Hematopoietic multipotent progenitor cell treated with erythropoietin and hydrocortisone succinate and interleukin-3 and kit ligand, for 15 days (in vitro differentiated cells): ENCODE results near the gene MAP7D3.
"Not testable (repeated sequence)": the region's sequence is repeated elsewhere in the genome, so short reads cannot be mapped to it uniquely, and the experiment has no call there.

Experiments
- DNase-seq: peaks from one replicate; pipeline ENCODE4 v3.0.0-alpha.2; 2015; ENCODE audit warnings: low spot score

The MAP7D3 gene, protein sequence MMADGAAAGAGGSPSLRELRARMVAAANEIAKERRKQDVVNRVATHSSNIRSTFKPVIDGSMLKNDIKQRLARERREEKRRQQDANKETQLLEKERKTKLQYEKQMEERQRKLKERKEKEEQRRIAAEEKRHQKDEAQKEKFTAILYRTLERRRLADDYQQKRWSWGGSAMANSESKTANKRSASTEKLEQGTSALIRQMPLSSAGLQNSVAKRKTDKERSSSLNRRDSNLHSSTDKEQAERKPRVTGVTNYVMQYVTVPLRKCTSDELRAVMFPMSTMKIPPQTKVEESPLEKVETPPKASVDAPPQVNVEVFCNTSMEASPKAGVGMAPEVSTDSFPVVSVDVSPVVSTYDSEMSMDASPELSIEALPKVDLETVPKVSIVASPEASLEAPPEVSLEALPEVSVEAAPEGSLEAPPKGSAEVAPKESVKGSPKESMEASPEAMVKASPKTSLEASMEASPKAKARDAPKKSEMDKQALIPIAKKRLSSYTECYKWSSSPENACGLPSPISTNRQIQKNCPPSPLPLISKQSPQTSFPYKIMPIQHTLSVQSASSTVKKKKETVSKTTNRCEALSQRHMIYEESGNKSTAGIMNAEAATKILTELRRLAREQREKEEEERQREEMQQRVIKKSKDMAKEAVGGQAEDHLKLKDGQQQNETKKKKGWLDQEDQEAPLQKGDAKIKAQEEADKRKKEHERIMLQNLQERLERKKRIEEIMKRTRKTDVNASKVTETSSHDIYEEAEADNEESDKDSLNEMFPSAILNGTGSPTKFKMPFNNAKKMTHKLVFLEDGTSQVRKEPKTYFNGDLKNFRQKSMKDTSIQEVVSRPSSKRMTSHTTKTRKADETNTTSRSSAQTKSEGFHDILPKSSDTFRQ

DNA sequence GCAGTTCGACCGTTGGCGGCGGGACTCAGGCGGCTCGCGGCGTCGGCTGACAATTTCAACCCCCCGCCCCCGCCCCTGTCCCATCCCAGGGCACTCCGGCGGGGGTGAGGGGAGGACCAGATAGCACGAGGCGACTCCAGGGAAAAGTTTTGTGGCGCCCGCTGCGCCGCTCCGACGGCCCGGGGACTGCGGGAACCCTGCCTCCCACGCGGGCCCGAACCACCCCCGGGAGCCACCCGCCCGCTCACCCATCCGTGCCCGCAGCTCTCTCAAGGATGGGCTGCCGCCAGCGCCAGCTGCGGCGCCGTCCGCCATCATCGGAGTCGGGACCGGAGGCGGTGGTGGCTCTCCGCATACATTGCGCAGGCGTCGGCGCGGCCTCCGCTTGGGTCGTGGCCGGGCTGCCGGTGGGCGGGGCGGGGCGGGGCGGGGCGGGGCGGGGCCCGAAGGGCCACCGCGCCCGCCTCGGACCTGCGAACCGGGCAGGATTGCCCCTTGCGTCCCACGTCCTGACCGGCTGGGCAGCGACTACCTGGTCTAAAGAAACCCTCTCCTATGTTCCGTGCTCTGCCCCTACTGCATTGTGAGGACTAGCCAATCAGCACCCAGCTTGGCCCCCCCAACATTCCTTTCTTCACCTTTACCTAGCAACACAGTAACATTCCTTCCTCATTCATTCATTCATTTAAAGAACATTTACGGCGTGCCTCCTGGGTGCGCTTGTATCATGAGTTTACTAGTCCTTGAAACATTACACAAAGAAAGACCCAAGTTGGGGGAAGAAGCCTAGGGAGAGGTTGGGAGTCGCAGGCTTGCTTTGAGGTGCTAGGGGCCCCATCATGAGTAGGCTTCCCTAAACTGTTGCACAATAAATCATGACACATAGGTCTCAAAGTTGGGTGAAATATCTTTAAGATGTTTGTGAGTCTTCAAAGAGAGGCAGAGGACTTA lies at the start of gene MAP7D3:
Gene MAP7D3, minus strand, starts transcription at position 360 of the 951 bp plus-strand sequence. Its CDS starts 42 bp downstream, at position 318.
- DNase-seq: peak; percentile 20

DNA sequence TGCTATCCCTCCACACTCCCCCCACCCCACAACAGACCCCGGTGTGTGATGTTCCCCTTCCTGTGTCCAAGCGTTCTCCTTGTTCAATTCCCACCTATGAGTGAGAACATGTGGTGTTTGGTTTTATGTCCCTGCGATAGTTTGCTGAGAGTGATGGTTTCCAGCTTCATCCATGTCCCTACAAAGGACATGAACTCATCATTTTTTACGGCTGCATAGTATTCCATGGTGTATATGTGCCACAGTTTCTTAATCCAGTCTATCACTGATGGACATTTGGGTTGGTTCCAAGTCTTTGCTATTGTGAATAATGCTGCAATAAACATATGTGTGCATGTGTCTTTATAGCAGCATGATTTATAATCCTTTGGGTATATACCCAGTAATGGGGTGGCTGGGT lies 49.5 kb upstream of the MAP7D3 start, which contains the start of gene ADGRG4:
Gene ADGRG4, plus strand, starts transcription at position 243 of the 400 bp plus-strand sequence. CDS start 7,815 bp downstream, outside the sequence.
- not testable (repeated sequence) for DNase-seq

DNA sequence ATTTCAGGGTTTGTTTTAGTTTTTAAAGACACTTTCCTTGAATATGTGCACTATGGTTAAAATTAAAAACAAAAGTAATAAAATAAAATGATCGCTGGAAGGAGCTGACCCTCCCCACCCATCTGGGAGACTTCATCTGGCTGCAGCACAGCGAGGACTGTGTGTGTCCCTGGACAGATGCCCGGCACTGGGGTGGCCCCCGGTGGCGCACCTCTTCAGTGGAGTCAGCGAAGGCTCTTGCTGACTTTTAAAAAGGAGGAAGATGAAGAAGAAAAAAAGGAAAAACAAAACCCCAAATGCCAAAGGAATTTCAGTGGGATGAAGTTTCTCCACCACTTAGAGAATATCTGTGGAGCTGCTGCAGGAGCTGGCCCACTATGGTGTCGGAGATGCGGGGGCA lies 44.2 kb upstream of the MAP7D3 start:
- no peak for DNase-seq

DNA sequence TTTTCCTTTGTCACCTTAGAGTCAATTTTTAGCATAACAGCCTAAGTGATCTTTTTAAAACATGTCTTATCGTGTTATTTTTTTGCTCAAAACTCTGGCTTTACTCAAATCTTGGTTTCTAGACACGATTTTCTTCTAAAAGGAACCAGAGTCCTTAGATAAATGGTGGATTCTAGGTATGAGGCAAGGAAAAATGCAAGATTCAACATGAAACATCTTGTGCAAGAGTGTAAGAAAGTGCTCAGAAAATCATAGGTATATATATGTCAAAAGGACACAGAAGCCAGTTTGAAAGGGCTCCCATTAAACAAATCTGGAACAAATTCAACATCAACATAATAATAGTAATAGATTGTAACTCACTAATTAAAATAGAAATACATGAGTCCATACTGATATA lies 41.5 kb upstream of the MAP7D3 start:
- no peak for DNase-seq

DNA sequence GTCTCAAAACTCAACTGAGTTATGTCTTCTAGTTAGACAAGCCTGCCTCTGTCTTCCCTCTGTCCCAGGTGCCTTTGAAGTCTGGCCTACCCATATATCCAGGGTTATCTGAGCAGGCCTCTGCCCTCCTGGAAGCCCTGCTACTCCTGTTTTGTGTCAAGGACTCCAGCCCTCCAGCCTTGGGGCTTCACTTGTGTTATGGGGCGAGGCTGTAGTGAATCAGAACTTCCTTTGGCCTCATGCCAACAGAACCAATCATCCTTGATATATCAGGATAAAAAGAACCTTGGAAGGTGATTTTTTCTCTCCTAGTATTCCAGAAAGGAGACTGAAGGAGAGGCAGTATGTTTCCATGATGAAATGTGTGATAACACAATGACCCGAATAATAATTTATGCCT lies 40.6 kb upstream of the MAP7D3 start:
- DNase-seq: no peak

DNA sequence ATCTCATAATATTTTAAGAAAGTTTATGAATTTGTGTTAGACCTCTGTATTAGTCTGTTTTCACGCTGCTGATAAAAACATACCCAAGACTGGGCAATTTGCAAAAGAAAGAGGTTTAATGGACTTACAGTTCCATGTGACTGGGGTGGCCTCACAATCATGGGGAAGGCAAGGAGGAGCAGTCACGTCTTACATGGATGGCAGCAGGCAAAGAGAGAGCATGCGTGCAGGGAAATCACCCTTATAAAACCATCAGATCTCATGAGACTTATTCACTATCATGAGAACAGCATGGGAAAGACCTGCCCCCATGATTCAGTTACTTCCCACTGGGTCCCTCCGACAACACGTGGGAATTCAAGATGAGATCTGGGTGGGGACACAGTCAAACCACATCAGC lies 35.2 kb upstream of the MAP7D3 start:
- not testable (repeated sequence) for DNase-seq

DNA sequence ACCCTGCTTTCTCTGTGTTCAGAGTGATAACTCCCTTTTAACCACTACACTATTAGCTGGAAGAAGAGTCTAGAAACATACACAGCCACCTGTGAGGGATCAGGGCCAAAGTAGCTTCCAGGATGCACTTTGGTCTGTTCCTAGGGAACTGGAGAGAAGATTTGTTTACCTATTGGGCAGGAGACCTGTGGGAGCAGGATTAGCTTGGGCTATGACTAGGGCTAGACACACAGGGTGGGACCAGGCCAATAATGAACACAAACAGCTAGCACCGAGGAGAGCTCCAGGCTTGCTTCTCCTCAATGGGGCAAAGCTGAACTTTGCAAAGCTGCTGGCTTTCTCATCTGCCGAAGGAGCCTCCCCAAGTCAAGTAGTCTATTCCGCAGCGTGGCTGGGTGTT lies 24.4 kb upstream of the MAP7D3 start:
- no peak for DNase-seq

DNA sequence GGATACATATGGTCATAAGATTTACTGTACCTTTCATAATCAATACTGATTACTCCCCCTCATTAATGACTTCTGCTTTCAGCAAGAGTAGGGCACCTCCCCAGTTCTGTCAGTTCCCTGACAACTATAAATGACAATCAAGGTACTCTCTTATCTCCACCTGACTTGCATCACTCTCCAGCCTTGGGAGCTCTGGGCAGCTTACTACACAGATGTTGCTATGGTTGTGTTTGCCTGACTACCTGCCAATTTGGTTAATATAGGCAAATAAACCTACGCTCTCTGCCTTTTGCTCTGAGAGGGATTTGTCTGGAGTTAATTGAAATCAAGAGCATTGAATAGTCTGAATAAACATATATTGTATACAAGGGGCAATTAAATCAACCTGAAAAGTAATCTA lies 22.8 kb upstream of the MAP7D3 start:
- DNase-seq: no peak

DNA sequence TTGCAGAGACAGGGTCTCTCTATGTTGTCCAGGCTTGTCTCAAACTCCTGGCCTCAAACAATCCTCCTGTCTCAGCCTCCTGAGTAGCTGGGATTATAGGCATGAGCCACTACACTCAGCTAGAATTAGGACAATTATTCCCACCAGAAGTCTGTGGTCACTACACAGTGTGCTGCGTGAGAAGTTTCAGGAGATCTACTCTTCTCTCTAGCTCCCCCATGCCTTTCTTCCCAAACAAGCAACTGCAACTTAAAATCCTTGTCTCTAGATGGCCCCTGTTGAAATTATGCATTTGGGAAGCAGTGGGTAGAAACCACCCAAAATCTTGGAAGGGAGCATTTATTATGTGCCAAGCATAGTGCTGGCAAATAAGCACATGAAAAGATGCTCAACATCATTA lies 21.1 kb upstream of the MAP7D3 start:
- DNase-seq: no peak

DNA sequence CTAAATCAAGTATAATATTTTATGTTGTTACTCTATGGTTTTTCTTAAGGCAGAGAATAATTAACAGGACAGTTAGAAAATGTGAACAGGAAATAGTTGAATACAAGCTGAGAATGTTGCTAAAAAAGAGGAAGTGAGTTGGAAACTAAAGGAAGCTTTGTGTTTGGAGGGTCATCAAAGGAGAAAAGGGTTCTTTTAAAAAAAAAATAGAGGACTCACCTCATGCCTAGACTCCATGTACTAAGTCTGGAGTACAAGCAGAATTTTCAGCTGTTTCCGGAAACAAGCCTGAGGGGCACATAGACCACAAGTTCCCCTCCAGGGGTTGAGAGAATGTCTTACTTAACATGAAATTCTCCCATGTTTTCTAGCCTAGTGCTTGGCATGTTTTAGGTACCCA lies 20.1 kb upstream of the MAP7D3 start:
- no peak for DNase-seq

DNA sequence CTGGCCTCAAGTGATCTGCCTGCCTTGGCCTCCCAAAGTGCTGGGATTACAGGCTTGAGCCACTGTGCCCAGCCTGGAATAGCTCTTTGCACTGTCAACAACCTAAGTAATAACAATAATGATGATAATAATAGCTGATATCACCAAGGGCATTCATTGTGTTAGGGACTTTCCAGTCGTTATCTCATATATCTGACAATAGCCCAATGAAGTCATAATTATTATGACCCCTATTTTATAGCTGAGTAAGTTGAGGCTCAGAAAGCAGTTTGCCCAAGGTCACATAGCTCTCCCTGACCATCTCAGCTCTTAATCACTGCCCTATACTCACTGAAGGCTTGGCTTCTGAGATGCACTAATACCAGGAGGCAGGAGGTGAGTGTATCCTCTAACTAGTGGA lies 18.7 kb upstream of the MAP7D3 start:
- DNase-seq: no peak

DNA sequence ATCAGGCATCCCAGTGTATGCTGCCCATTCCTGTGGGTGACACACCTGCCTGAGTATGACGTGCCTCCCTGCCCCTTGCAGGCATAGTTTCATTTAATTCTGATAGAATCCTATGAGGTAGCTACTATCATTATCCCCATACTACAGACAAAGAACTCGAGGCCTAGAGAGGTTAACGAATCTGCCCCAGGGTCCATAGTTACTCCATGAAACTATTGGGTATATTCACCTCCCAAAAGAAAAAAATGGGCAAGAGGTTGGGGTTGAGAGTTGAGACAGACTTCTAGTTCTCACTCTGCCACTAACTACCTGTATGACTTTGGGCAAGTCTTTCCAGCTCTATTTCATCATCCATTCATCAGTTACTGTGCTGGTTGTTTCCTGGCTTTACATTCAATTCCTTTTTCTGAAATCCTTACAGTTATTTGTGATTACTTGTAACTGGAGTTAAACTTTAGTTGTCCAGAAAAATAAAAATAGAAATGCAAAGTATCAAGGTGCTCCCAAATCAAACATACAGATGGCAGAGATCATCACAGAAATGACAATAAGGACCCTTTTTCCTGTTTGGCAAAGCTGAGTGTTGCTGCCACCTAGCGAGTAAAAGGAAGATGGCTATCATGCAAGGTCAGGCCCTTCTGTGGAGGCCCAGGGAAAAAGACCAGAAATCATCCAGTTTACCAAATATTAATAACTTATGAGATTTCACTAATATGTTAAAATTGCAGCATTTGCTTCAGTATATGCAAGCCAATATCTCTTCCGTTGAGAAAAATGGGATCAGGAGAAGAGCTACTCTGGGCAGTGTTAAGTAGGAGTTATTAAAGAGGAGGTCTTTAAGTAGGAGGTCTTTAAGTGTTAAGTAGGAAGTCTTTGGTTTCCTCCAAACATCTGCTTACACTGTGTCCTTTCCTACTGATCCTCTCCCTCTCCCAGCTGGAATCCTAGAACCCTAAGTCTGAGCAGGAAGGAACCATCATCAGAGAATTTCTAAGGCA lies 17.1 kb upstream of the MAP7D3 start:
- peak; percentile 9 for DNase-seq

DNA sequence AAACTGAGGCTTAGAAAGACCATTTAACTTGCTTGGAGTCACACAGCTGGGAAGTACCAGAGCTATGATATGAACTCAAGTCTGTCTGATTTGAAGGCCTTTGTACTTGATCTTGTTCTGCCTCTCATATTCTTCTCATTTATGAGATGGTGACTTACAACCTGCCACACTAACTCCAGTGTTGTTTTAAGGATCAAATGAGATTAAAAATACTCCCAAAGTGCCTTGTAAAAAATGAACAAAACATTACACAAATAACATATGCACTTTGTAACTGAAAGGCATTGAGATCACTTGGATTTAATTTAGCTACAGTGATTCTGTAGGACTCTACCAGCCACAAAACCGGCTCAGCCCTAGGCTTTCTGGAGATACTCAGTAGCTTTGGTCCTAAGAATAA lies 15.6 kb upstream of the MAP7D3 start:
- no peak for DNase-seq

DNA sequence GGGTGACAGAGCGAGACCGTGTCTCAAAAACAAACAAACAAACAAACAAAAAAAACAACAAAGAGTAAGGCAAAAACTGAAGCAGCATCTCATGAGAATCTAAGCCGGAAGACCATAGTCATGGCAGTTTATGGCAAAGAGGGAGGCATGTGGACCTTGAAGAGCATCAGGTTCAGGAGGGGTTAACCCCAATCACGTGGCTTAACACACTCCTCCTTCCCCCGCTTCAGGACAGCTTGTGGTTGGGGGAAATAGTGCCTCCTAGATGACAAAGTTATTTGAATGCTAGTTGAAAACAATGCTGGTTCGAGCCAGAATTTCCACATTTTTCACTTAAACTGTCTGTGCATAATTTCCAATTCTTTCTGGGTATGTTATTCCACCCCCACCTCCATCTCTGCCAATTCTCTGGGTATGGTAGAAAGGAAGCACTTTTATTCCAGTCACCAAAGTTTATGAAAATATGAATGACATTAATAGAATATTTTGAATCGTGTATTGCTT lies 11.7 kb upstream of the MAP7D3 start:
- no peak for DNase-seq

DNA sequence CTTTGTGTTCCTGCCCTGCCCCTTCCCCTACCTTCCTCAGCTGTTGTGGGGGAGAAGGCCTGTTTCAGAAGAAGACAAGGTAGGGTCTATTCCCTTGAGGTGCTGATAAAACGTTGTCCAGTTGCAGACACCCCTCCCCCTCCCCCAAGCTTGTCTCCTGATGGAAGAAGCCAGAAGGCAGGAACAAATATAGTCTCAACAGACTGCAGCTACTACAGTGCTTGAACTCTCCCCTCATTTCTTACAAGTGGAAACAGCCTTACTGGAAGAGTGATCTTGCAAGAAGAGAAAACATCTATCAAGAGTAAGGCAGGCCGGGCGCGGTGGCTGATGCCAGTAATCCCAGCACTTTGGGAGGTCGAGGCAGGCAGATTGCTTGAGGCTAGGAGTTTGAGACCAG lies 11.0 kb upstream of the MAP7D3 start:
- no peak for DNase-seq

DNA sequence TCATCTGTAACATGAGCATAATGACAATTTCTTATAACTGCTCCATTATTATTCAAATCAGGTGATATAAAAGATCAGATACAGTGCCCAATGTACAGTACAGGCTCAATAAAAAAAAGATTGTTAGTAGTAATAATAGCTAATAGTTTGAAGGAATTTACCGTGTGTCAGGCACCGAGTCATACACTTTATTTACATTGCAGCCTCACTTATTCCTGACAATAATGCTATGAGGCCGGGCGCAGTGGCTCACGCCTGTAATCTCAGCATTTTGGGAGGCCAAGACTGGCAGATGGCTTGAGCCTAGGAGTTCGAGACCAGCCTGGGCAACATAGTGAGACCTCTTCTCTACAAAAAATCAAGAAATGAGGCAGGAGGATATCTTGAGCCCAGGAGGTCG lies 10.1 kb upstream of the MAP7D3 start:
- DNase-seq: no peak

DNA sequence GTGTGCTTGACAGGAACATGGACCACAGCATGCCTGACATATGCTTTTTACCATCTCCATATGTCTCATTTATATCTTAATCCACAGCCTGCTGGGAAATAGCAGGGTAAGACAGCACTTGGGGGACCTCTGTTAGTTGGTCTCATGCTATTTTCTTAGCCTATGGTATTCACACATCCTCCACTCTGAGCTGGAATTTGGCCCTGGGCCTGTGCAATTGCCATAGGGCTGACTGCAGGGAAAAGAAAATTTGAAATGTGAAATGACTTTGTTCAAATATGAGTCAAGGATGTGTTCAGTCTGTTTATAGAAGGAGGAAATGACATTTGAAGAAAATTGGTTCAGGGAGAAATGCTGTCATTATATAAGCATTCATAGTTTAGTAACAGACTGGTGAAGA lies 9.6 kb upstream of the MAP7D3 start:
- DNase-seq: no peak

DNA sequence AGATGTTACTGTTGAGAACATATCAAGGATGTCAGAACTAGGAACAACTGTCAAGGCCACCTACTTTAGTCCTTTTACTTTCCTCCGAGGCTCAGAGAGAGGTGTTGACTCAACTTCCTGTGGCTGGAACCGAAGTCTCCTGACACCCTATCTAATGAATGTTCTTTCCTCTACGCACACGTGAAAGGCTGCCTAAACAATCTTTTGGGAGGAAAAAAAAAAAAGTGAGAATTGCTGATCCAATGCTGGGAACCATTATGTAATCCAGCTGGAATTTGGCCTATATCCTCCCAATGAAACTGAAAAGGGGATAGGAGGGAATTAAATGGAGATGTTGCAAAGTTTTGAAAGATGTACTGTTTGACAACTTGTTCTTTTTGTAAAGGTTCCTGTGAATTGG lies 8.3 kb upstream of the MAP7D3 start:
- DNase-seq: no peak

DNA sequence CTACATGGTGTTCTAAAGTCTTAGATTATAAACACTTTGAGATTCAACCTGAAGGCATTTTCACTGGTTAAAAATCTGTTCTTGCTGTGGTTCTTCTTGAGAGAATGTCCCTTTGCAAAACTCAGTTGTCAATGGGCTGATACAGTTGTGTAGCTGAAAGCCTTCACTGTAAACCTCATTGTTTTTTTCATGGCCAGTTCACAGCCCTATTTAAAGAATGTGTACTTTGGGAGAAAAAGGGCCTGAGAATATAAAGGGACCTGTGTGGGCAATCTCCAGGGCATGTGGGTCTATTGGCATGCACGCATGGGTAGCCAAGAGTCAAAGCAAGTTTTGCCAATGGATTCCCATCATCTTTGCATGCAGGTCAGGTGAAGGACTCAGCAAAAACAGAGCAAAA lies 7.8 kb upstream of the MAP7D3 start:
- no peak for DNase-seq

DNA sequence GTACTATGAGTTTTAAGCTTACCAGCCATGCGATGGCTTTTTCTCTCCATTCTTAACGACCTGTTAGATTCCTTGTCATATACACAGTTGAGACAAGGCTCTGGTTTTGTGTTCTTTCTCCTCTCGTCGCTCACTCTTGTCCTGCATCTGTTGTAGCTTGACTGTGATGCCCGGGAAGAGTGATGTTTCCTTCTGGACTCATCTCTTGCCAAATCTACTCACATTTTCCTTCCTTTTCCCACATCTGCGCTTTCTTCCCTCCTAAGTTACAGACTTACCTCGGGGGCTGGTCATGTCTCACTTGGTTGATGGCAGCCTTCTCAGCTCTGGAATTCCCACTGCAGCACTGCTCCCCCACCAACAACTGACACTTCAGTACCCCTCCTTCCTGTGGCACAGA lies 4.8 kb upstream of the MAP7D3 start:
- DNase-seq: no peak

DNA sequence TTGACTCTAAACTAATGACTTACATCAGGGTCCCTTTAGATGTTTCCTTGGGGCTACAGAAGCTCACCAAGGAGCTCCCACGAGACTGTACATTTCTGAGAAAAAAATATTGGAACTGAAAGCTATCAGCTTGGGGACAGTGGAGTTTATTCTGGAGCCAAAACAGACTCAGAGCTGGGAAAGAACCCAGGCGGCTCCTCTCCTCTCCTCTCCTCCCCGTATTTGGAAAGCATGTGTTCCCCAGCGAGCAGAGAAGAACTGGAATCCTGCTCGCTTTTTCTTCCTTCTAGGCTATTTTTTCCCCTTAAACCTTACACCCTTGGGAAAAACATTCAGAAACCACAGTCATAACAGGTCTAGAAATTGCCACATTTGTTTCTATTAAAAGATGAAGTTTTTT lies 4.3 kb upstream of the MAP7D3 start:
- DNase-seq: no peak
